Spleen (tissue), 11 donors: Measurements from ENCODE around the gene NME9. TPM values are rescaled to one million over a fixed set of nuclear protein-coding genes. Genes with fewer than 3 reads are reported as not detected.

Source experiments
- DNase-seq: peaks from one replicate; pipeline ENCODE4 v3.0.0-alpha.2; 2020
- H3K27ac ChIP-seq, 8 donors: fragments of 200-600 bp; sonication (generic) in 7 of 8; 1 replicate in 4 of 8; 2 replicates in 4 of 8; pipeline versions ENCODE4 v1.5.0 to v1.8.0; 2016 to 2021; ENCODE audit warnings: inconsistent platforms in 4 of 8, mild to moderate bottlenecking in 4 of 8, moderate library complexity in 1 of 8
- H3K27me3 ChIP-seq, 7 donors: fragments of 200-600 bp; sonication (generic) in 6 of 7; replicated peaks in 1 of 7; 1 replicate in 4 of 7; 2 replicates in 3 of 7; pipeline versions ENCODE4 v1.5.0 to v1.8.0; 2016 to 2021; ENCODE audit warnings: inconsistent platforms in 3 of 7, mild to moderate bottlenecking in 1 of 7
- H3K36me3 ChIP-seq, 6 donors: fragments of 200-600 bp; sonication (generic) in 5 of 6; 1 replicate in 4 of 6; 2 replicates in 2 of 6; pipeline versions ENCODE4 v1.5.0 to v1.8.0; 2016 to 2021; ENCODE audit warnings: inconsistent platforms in 2 of 6
- H3K4me1 ChIP-seq, 6 donors: fragments of 200-600 bp; sonication (generic) in 5 of 6; 1 replicate in 3 of 6; 2 replicates in 3 of 6; pipeline versions ENCODE4 v1.5.0 to v1.8.0; 2016 to 2021; ENCODE audit warnings: inconsistent platforms in 3 of 6
- H3K4me3 ChIP-seq, 8 donors: fragments of 200-600 bp; sonication (generic) in 7 of 8; 1 replicate in 4 of 8; 2 replicates in 4 of 8; pipeline versions ENCODE4 v1.5.0 to v1.8.0; 2016 to 2021; ENCODE audit warnings: inconsistent platforms in 4 of 8, mild to moderate bottlenecking in 4 of 8, moderate library complexity in 2 of 8
- H3K9me3 ChIP-seq, 8 donors: fragments of 200-600 bp; sonication (generic) in 7 of 8; 1 replicate in 4 of 8; 2 replicates in 4 of 8; pipeline versions ENCODE4 v1.5.0 to v1.8.0; 2016 to 2021; ENCODE audit warnings: inconsistent platforms in 4 of 8
- POLR2A ChIP-seq, 3 donors: fragments of 450-650 bp; IDR thresholded peaks; one replicate each; pipeline ENCODE4 v1.5.1; 2017; ENCODE audit warnings: antibody characterized with exemption in 3 of 3, mild to moderate bottlenecking in 1 of 3
- POLR2AphosphoS5 ChIP-seq, 3 donors: sonication (generic); formaldehyde crosslinking; IDR thresholded peaks; one replicate each; pipeline ENCODE4 v1.5.1; 2017; ENCODE audit warnings: antibody characterized with exemption in 3 of 3
- WGBS, 5 donors: extraction: QIAGEN DNeasy Blood & Tissue Kit in 3 of 5; methylation state at CpG; one replicate each; pipeline versions ENCODE4 v1.1.5 to v1.1.7; 2013 to 2018; 5-methylcytosine and 5-hydroxymethylcytosine counted together
- intact Hi-C: fragments of 100-400 bp; cut with DNase I; formaldehyde crosslinking; loops from one replicate; pipeline ENCODE4 v1.15.0; 2023; ENCODE audit warnings: low total_unique reads
- polyA plus RNA-seq, 3 donors: library from polyadenylated mRNA; stranded (reverse); fragments of 200-250 nt; gene quantifications; one replicate each; pipeline ENCODE4 v1.2.1, GENCODE V29; 2013
- total RNA-seq, 7 donors: library from RNA; depleted of rRNA in 3 of 7; stranded (reverse); fragments of >200 nt in 3 of 7; fragmentation: NEBNext Ultra II Directional in 4 of 7; extraction: Animal tissue kit (Norgen Biotek cat#: 25700) in 4 of 7; gene quantifications; one replicate each; pipeline versions ENCODE4 v1.1.0 to v1.2.1, GENCODE V29; 2016 to 2021
- TF ChIP-seq, protein P1 (sequence below), 11 experiments: fragments of 200-600 bp in 7 of 11; fragments of 450-650 bp in 4 of 11; sonication (generic) in 4 of 11; IDR thresholded peaks in 8 of 11; conservative IDR thresholded peaks in 3 of 11; 1 replicate in 7 of 11; 2 replicates in 4 of 11; pipeline versions ENCODE4 v1.4.0 to v1.8.0; 2016 to 2021; ENCODE audit warnings: antibody characterized with exemption in 11 of 11, inconsistent platforms in 4 of 11, mild to moderate bottlenecking in 1 of 11
- donor health status: healthy with polysubstance abuse.
- donor health status: DM: no; HTN: no; CAD: no; lungs with moderate emphysema.
- donor health status: DM: no; HTN: no; CAD: no.
- donor health status: Bipolar disorder and iron deficiency.
- donor health status: healthy.
- donor health status: DM: no; HTN: no; CAD: no.
- donor health status: DM: yes; HTN: yes; CAD: no.

The NME9 gene
- total and polyA plus RNA-seq, 10 donors: 0.14 to 4.1 (median 0.44) TPM; not detected in 4

DNA sequence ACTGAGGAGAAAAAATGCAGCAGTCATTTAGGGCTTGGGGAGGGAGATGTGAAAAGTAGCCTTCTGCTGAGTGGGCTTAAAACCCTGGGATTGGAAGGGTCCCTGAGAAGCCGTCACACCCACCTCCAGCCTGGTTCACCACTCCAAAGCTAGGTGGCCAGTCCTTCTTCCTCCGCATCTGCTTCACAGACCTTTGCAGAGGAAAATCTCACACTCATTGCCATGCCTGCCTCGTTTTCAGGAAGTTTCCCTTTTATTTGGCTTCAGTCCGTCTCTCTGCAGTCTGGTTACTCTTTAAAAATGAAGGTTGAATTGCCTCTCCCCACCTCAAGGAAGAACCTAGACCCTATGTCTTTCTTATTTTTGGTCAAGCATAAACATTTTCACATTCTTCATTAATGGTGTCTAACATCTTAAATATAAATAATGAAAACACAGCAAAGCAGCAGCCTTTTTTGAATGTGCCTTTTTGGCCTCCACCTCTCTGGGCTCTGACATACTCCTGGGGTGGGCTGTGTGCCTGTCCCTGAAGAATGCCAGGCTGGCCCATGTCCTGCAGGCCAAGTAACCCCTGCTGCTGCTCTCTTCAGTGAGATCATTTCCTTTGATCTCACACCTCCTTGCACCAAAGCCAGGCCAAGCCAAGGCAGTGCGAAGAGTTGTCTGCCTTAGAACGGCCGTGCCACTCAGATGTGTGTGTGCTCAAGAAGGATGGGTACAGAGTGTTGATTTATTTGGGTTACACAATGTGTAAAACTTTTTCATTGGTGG, 29.7 kb upstream of the NME9 start:
- WGBS, 5 donors: 72 to 76% (median 74%) methylated on average over 7 of the region's 7 CpGs
- no peak for DNase-seq
- TF ChIP-seq POLR2A (IDR thresholded peaks at IDR 0.05) (no peak), POLR2AphosphoS5 (IDR thresholded peaks at IDR 0.05) (no peak)
- TF ChIP-seq, protein P1, sequence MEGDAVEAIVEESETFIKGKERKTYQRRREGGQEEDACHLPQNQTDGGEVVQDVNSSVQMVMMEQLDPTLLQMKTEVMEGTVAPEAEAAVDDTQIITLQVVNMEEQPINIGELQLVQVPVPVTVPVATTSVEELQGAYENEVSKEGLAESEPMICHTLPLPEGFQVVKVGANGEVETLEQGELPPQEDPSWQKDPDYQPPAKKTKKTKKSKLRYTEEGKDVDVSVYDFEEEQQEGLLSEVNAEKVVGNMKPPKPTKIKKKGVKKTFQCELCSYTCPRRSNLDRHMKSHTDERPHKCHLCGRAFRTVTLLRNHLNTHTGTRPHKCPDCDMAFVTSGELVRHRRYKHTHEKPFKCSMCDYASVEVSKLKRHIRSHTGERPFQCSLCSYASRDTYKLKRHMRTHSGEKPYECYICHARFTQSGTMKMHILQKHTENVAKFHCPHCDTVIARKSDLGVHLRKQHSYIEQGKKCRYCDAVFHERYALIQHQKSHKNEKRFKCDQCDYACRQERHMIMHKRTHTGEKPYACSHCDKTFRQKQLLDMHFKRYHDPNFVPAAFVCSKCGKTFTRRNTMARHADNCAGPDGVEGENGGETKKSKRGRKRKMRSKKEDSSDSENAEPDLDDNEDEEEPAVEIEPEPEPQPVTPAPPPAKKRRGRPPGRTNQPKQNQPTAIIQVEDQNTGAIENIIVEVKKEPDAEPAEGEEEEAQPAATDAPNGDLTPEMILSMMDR (IDR thresholded peaks at IDR 0.05 in 8 of 11, conservative IDR thresholded peaks at IDR 0.05 in 3 of 11): no peak

DNA sequence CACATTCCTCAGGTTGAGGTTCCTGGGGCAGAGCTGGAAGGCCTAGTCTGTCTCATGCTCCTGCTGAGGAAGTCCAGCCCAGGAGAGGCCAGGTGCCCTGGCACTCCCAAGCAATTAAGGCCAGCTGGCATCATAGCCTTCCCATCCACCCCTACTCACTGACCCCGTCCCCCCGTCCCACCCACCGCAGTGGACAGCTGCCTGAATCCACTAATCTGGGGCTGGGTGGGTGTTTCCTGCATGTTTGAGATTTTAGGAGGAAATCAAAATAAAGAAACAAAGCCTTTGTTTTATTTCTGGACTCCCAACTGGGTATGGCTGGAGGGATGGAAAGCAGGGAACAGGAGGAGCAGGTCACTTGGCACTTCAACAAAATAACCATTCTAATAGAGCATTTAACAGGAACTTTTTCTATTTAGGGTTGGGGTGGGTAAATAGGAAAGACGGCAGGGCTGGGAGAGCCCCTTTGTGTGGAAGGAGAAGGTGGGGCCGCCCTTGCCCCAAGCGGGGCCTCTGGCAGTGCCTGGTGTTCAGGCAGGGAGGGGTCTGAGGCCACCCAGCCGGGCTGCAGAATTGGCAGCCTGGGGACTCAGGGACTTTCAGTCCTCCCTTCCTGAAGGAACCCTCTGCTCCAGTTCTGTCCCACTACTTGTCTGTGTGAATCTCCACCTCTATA, 27.2 kb upstream of the NME9 start:
- 76 to 92% (median 79%) methylated on average over 7 of the region's 7 CpGs for WGBS, 5 donors
- no peak overlapping the region for H3K27ac ChIP-seq
- peaks cover 0 to 7% (median 0%) of the 10 kb centered on the region in 6 donors for H3K4me1 ChIP-seq
- H3K9me3 ChIP-seq: no peaks in the 10 kb centered on the region
- peaks cover 0 to 16% (median 0%) of the 10 kb centered on the region in 7 donors for H3K27me3 ChIP-seq
- intact Hi-C loops: no loop called here
- no peaks in the 10 kb centered on the region for H3K36me3 ChIP-seq
- H3K4me3 ChIP-seq: no peak overlapping the region
- TF ChIP-seq, protein P1 (IDR thresholded peaks at IDR 0.05 in 8 of 11, conservative IDR thresholded peaks at IDR 0.05 in 3 of 11): no peak
- no peak for TF ChIP-seq POLR2A (IDR thresholded peaks at IDR 0.05)
- DNase-seq: no peak

More for the DNA sequence above, 29.7 kb upstream of the NME9 start:
- H3K9me3 ChIP-seq: no peaks in the 10 kb centered on the region
- H3K36me3 ChIP-seq: no peaks in the 10 kb centered on the region
- intact Hi-C loops: no loop called here
- peaks cover 0 to 37% (median 0%) of the 10 kb centered on the region in 7 donors for H3K27me3 ChIP-seq
- H3K27ac ChIP-seq: no peak overlapping the region
- peaks cover 0 to 8% (median 0%) of the 10 kb centered on the region in 6 donors for H3K4me1 ChIP-seq
- no peak overlapping the region for H3K4me3 ChIP-seq

DNA sequence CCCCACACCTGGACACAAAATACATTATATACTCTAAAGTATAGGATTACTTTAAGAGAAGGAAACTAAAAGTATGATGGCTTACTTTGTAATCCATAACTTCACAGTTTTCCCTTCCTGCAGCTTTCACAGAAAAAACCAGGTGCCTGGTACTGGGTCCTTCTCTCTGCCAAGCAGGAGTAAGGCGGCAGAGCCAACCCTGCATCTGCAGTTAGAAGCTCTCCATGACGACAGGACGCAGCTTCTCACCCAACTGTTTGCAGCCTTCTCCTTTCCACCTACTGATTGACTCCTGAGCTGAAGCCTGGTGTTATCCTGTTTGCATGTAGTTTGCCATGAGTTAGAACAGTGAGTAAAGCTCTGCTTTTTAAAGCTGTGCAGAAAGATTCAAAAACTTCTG, 25.4 kb upstream of the NME9 start:
- intact Hi-C loops: no loop called here
- no peaks in the 10 kb centered on the region for H3K9me3 ChIP-seq
- peaks cover 0 to 21% (median 5%) of the 10 kb centered on the region in 6 donors for H3K4me1 ChIP-seq
- no peak overlapping the region for H3K27ac ChIP-seq
- no peak for TF ChIP-seq POLR2AphosphoS5 (IDR thresholded peaks at IDR 0.05)
- TF ChIP-seq, protein P1 (IDR thresholded peaks at IDR 0.05 in 8 of 11, conservative IDR thresholded peaks at IDR 0.05 in 3 of 11): no peak
- no peak for TF ChIP-seq POLR2A (IDR thresholded peaks at IDR 0.05)
- H3K4me3 ChIP-seq: no peak overlapping the region
- DNase-seq: no peak
- H3K27me3 ChIP-seq: peaks cover 0 to 14% (median 0%) of the 10 kb centered on the region in 7 donors
- WGBS, 5 donors: 87 to 96% (median 92%) methylated on average over 3 of the region's 3 CpGs
- no peaks in the 10 kb centered on the region for H3K36me3 ChIP-seq

DNA sequence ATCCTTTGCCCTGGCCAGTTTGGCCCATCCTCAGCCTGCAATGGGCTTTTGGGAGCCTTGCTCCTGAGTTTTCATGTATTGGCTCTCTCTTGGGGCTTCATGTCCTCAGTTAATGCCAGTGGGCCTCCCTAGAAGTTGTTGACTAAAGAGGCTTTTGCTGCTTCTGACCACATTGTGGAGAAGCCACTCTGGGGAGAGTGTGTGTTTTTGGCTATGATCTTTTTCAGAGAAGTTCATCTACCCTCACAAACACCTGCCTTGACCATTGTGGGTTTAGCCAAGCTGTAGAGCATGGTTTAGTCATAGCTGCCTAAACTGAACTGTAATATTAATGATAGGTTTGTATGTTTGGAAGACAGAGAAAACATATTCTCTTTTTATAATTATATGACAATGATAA, 24.7 kb upstream of the NME9 start:
- intact Hi-C loops: no loop called here
- DNase-seq: no peak
- no peak overlapping the region for H3K27ac ChIP-seq
- H3K9me3 ChIP-seq: no peaks in the 10 kb centered on the region
- peaks cover 0 to 26% (median 10%) of the 10 kb centered on the region in 6 donors for H3K4me1 ChIP-seq
- H3K27me3 ChIP-seq: peaks cover 0 to 20% (median 0%) of the 10 kb centered on the region in 7 donors
- no peaks in the 10 kb centered on the region for H3K36me3 ChIP-seq
- no peak overlapping the region for H3K4me3 ChIP-seq
- TF ChIP-seq, protein P1 (IDR thresholded peaks at IDR 0.05 in 8 of 11, conservative IDR thresholded peaks at IDR 0.05 in 3 of 11): no peak
- TF ChIP-seq POLR2A (IDR thresholded peaks at IDR 0.05): no peak
- no peak for TF ChIP-seq POLR2AphosphoS5 (IDR thresholded peaks at IDR 0.05)
